Endothelial cell of umbilical vein (primary cell): ENCODE results near the gene RWDD4.

Experiments used
- CTCF ChIP-seq, 2 donors: IDR thresholded peaks; 1 replicate in 1 of 2; 2 replicates in 1 of 2; pipeline ENCODE4 v1.5.1; 2011; ENCODE audit warnings: low read length in 2 of 2, mild to moderate bottlenecking in 2 of 2, moderate library complexity in 2 of 2, control low read depth in 1 of 2, inconsistent platforms in 1 of 2, low read depth in 1 of 2; ENCODE audit not compliant: insufficient read depth in 1 of 2; ENCODE audit errors: extremely low read depth in 1 of 2
- EZH2 ChIP-seq: IDR thresholded peaks from 2 replicates; pipeline ENCODE4 v1.6.1; 2012; ENCODE audit warnings: borderline replicate concordance, low read depth, mild to moderate bottlenecking, moderate library complexity, low read length, inconsistent platforms; ENCODE audit not compliant: severe bottlenecking
- FOS ChIP-seq: IDR thresholded peaks from 2 replicates; pipeline ENCODE4 v1.6.1; 2011; ENCODE audit warnings: mild to moderate bottlenecking, low read length, moderate library complexity, borderline replicate concordance; ENCODE audit not compliant: insufficient read depth
- GATA2 ChIP-seq: IDR thresholded peaks from 2 replicates; pipeline ENCODE4 v1.7.0; 2011; ENCODE audit warnings: low read depth, mild to moderate bottlenecking, moderate library complexity, mixed read lengths, low read length; ENCODE audit not compliant: insufficient read length, insufficient read depth
- JUN ChIP-seq: IDR thresholded peaks from 2 replicates; pipeline ENCODE4 v1.6.1; 2011; ENCODE audit warnings: borderline replicate concordance, low read depth; ENCODE audit not compliant: insufficient read length, insufficient read depth
- MAX ChIP-seq: IDR thresholded peaks from 2 replicates; pipeline ENCODE4 v1.6.1; 2011; ENCODE audit not compliant: insufficient read depth, insufficient read length
- MYC ChIP-seq: IDR thresholded peaks from one replicate; pipeline ENCODE4 v1.6.1; 2011; ENCODE audit warnings: mild to moderate bottlenecking, low read depth, low read length
- POLR2A ChIP-seq: IDR thresholded peaks from 2 replicates; pipeline ENCODE4 v1.6.1; 2012; ENCODE audit warnings: low read depth, mild to moderate bottlenecking, control low read depth, low read length
- POLR2AphosphoS5 ChIP-seq: IDR thresholded peaks from 2 replicates; pipeline ENCODE4 v1.6.1; 2012; ENCODE audit warnings: low read depth, mild to moderate bottlenecking, control low read depth, low read length, moderate library complexity; ENCODE audit not compliant: insufficient read depth

- TF ChIP-seq GATA2 = no peak
- no peak for TF ChIP-seq POLR2A
- no peak for TF ChIP-seq MAX
- no peak for TF ChIP-seq CTCF (IDR thresholded peaks at IDR 0.05; ENCODE audit: extremely low read depth in 1 of 2, insufficient read depth in 1 of 2, low read depth in 1 of 2, low read length in 2 of 2)
- no peak for TF ChIP-seq EZH2
- TF ChIP-seq MYC = no peak
- no peak for TF ChIP-seq POLR2AphosphoS5
- no peak for TF ChIP-seq JUN
- TF ChIP-seq FOS = peak; percentile 67
These were observed 21.5 kb downstream of the RWDD4 start for GRCh38 chr4:183637461-183637860.
